ENCODE results near the gene PGLYRP2. TPM values are rescaled to one million over a fixed set of nuclear protein-coding genes. Genes with fewer than 3 reads are reported as not detected.
"Not testable (repeated sequence)": the region's sequence is repeated elsewhere in the genome, so short reads cannot be mapped to it uniquely, and the experiment has no call there.

Gene PGLYRP2
- total and polyA plus RNA-seq, 2 donors (not counting 1 experiment from before 2014, with no cell fraction given): not detected

DNA sequence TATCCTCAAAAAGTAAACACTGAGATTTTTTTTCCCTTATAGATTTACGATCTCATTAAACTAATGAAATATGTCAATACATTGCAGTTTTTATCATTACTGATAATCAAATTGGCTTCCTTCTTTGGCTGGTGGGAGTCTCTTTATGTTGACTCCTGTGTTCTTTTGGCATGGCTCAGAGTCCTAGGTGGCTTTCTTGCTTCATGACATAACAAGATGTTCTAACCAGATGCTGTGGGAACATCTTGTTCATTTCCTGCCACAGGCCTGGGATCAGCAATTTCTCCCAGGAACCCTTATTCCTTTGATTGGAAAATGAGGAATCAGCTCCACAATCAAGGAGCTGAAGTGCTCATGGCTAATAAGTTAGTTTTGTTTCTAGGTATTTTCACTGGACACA, 15.8 kb upstream of the PGLYRP2 start:
- Histone ChIP-seq H3K4me3 (replicated peaks in 1 of 4; ENCODE audit: control extremely low read depth in 1 of 4, insufficient read depth in 1 of 4, low read depth in 3 of 4, low read length in 4 of 4) (no peak overlapping the region), H3K27me3 (ENCODE audit: control insufficient read depth, insufficient read depth, low read length) (no peaks in the 10 kb centered on the region), H2AFZ (ENCODE audit: low read length) (no peak overlapping the region), H3K9me3 (ENCODE audit: control insufficient read depth, insufficient read depth, low read depth, low read length) (no peaks in the 10 kb centered on the region), H3K36me3 (ENCODE audit: control insufficient read depth, insufficient read depth, low read length) (no peaks in the 10 kb centered on the region), H3K27ac (ENCODE audit: insufficient read depth, low read length) (no peak overlapping the region), H3K79me2 (ENCODE audit: control insufficient read depth, insufficient read depth, low read length) (no peaks in the 10 kb centered on the region), H3K4me2 (ENCODE audit: extremely low read depth, insufficient read depth, low read length) (no peak overlapping the region), H4K20me1 (ENCODE audit: control insufficient read depth, extremely low read depth, insufficient read depth, low read length) (no peaks in the 10 kb centered on the region), H3K9ac (ENCODE audit: insufficient read depth, low read length) (no peak overlapping the region), H3K4me1 (ENCODE audit: control insufficient read depth, extremely low read depth, insufficient read depth, low read length) (no peaks in the 10 kb centered on the region)
- DNase-seq (ENCODE audit: low read depth in 2 of 2): no peak
- no peak for TF ChIP-seq EZH2 (IDR thresholded peaks at IDR 0.05; ENCODE audit: low read length, missing control alignments)
- TF ChIP-seq, protein P1, sequence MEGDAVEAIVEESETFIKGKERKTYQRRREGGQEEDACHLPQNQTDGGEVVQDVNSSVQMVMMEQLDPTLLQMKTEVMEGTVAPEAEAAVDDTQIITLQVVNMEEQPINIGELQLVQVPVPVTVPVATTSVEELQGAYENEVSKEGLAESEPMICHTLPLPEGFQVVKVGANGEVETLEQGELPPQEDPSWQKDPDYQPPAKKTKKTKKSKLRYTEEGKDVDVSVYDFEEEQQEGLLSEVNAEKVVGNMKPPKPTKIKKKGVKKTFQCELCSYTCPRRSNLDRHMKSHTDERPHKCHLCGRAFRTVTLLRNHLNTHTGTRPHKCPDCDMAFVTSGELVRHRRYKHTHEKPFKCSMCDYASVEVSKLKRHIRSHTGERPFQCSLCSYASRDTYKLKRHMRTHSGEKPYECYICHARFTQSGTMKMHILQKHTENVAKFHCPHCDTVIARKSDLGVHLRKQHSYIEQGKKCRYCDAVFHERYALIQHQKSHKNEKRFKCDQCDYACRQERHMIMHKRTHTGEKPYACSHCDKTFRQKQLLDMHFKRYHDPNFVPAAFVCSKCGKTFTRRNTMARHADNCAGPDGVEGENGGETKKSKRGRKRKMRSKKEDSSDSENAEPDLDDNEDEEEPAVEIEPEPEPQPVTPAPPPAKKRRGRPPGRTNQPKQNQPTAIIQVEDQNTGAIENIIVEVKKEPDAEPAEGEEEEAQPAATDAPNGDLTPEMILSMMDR (conservative IDR thresholded peaks at IDR 0.05 in 1 of 2, IDR thresholded peaks at IDR 0.05 in 1 of 2; ENCODE audit: low read depth in 1 of 2, low read length in 2 of 2): no peak

DNA sequence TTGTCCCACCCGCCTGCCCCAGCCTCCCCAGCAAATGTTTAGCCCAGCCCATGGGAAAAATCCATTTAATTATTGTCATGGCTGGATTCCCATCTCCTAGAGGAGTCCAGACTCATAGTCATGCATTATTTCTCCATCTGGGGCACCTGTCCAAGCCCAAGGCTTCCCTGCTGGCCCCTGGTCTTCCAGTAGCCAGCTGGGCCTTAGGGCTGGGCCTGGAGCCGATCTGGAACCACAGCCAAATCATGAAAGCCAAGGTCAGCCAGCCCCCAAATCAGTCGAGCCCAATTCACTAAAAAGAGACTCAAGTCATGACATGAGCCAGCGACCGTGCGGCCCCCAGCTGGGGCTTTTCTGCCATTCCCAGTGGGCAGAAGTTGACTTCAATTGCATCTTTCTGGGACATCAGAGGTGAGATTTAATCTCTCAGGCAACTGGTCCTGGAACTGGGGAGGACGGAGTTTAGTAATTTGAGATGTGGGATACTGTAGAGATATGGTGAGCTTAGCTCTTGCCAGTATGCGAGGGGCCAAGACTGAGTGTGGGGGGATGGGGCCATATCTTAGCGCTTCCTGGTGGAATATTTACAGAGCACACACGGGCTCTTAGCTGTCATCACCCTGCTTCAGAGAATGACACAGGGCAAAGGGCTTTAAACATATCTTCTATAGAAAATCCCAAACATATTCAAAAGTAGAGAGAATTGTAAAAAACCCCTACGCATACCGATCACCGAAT, 9.4 kb upstream of the PGLYRP2 start:
- Histone ChIP-seq H3K9ac (ENCODE audit: insufficient read depth, low read length) (no peak overlapping the region), H3K36me3 (ENCODE audit: control insufficient read depth, insufficient read depth, low read length) (no peaks in the 10 kb centered on the region), H3K4me1 (ENCODE audit: control insufficient read depth, extremely low read depth, insufficient read depth, low read length) (no peaks in the 10 kb centered on the region), H3K79me2 (ENCODE audit: control insufficient read depth, insufficient read depth, low read length) (no peaks in the 10 kb centered on the region), H3K4me2 (ENCODE audit: extremely low read depth, insufficient read depth, low read length) (no peak overlapping the region), H2AFZ (ENCODE audit: low read length) (no peak overlapping the region), H4K20me1 (ENCODE audit: control insufficient read depth, extremely low read depth, insufficient read depth, low read length) (no peaks in the 10 kb centered on the region), H3K27ac (ENCODE audit: insufficient read depth, low read length) (no peak overlapping the region), H3K27me3 (ENCODE audit: control insufficient read depth, insufficient read depth, low read length) (no peaks in the 10 kb centered on the region), H3K4me3 (replicated peaks in 1 of 4; ENCODE audit: control extremely low read depth in 1 of 4, insufficient read depth in 1 of 4, low read depth in 3 of 4, low read length in 4 of 4) (no peak overlapping the region), H3K9me3 (ENCODE audit: control insufficient read depth, insufficient read depth, low read depth, low read length) (no peaks in the 10 kb centered on the region)
- TF ChIP-seq EZH2 (IDR thresholded peaks at IDR 0.05; ENCODE audit: low read length, missing control alignments): no peak
- TF ChIP-seq, protein P1 (conservative IDR thresholded peaks at IDR 0.05 in 1 of 2, IDR thresholded peaks at IDR 0.05 in 1 of 2; ENCODE audit: low read depth in 1 of 2, low read length in 2 of 2): no peak
- DNase-seq (ENCODE audit: low read depth in 2 of 2): no peak

DNA sequence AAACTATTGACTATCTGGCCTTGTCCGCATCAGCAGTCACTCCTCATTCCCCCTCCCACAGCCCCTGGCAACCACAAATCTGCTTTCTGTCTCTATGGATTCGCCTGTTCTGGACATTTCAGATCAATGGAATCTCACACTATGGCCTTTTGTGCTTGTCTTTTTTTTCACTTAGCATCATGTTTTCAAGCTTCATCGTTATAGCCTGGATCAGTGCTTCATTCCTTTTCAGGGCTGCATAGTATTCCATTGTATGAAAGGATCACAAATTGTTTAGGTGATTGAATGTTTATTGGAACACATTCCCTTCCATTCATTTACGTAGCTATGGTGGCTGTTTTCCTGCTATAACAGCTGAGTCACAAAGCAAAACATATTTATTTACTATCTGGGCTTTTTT, 7.7 kb upstream of the PGLYRP2 start:
- Histone ChIP-seq H4K20me1 (ENCODE audit: control insufficient read depth, extremely low read depth, insufficient read depth, low read length) (no peaks in the 10 kb centered on the region), H3K4me2 (ENCODE audit: extremely low read depth, insufficient read depth, low read length) (no peak overlapping the region), H3K4me1 (ENCODE audit: control insufficient read depth, extremely low read depth, insufficient read depth, low read length) (no peaks in the 10 kb centered on the region), H3K27ac (ENCODE audit: insufficient read depth, low read length) (no peak overlapping the region), H3K4me3 (replicated peaks in 1 of 4; ENCODE audit: control extremely low read depth in 1 of 4, insufficient read depth in 1 of 4, low read depth in 3 of 4, low read length in 4 of 4) (no peak overlapping the region), H2AFZ (ENCODE audit: low read length) (no peak overlapping the region), H3K9me3 (ENCODE audit: control insufficient read depth, insufficient read depth, low read depth, low read length) (no peaks in the 10 kb centered on the region), H3K36me3 (ENCODE audit: control insufficient read depth, insufficient read depth, low read length) (no peaks in the 10 kb centered on the region), H3K27me3 (ENCODE audit: control insufficient read depth, insufficient read depth, low read length) (no peaks in the 10 kb centered on the region), H3K79me2 (ENCODE audit: control insufficient read depth, insufficient read depth, low read length) (no peaks in the 10 kb centered on the region), H3K9ac (ENCODE audit: insufficient read depth, low read length) (no peak overlapping the region)
- TF ChIP-seq EZH2 (IDR thresholded peaks at IDR 0.05; ENCODE audit: low read length, missing control alignments): no peak
- TF ChIP-seq, protein P1 (conservative IDR thresholded peaks at IDR 0.05 in 1 of 2, IDR thresholded peaks at IDR 0.05 in 1 of 2; ENCODE audit: low read depth in 1 of 2, low read length in 2 of 2): no peak
- no peak for DNase-seq (ENCODE audit: low read depth in 2 of 2)

DNA sequence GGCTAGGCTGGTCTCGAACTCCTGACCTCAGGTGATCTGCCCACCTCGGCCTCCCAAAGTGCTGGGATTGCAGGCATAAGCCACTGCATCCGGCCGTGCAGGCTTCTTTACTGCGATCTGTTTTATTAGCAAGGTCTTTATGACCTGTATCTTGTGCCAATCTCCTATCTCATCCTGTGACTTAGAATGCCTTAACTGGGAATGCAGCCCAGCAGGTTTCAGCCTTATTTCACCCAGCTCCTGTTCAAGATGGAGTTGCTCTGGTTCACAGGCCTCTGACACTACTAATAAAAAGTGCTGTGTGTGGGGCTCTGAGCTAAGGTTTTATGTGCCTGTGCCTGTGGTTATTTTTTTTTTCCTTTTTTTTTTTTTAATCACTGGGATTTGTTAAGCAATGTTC, 6.5 kb upstream of the PGLYRP2 start:
- H3K79me2 ChIP-seq (ENCODE audit: control insufficient read depth, insufficient read depth, low read length); H3K27me3 ChIP-seq (ENCODE audit: control insufficient read depth, insufficient read depth, low read length); DNase-seq (ENCODE audit: low read depth in 2 of 2); H4K20me1 ChIP-seq (ENCODE audit: control insufficient read depth, extremely low read depth, insufficient read depth, low read length); H3K27ac ChIP-seq (ENCODE audit: insufficient read depth, low read length); H3K9me3 ChIP-seq (ENCODE audit: control insufficient read depth, insufficient read depth, low read depth, low read length); H3K9ac ChIP-seq (ENCODE audit: insufficient read depth, low read length); H3K36me3 ChIP-seq (ENCODE audit: control insufficient read depth, insufficient read depth, low read length); H3K4me2 ChIP-seq (ENCODE audit: extremely low read depth, insufficient read depth, low read length); H3K4me1 ChIP-seq (ENCODE audit: control insufficient read depth, extremely low read depth, insufficient read depth, low read length); H2AFZ ChIP-seq (ENCODE audit: low read length); H3K4me3 ChIP-seq (replicated peaks in 1 of 4; ENCODE audit: control extremely low read depth in 1 of 4, insufficient read depth in 1 of 4, low read depth in 3 of 4, low read length in 4 of 4): not testable (repeated sequence)

DNA sequence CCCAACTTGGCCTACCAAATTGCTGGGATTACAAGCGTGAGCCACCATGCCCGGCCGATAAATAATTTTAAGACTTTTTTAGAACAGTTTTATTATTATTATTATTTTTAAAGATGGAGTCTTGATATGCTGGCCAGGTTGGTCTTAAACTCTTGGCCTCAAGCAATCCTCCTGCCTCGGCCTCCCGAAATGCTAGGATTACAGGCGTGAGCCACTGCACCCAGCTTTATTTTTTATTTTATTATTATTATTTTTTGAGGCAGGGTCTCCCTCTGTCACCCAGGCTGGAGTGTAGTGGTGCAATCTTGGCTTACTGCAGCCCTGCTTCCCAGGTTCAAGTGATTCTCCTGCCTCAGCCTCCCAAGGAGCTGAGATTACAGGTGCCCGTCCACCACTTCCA, 1.7 kb upstream of the PGLYRP2 start:
- H3K9me3 ChIP-seq (ENCODE audit: control insufficient read depth, insufficient read depth, low read depth, low read length); DNase-seq (ENCODE audit: low read depth in 2 of 2); H3K27ac ChIP-seq (ENCODE audit: insufficient read depth, low read length); H3K4me2 ChIP-seq (ENCODE audit: extremely low read depth, insufficient read depth, low read length); H3K27me3 ChIP-seq (ENCODE audit: control insufficient read depth, insufficient read depth, low read length); H3K79me2 ChIP-seq (ENCODE audit: control insufficient read depth, insufficient read depth, low read length); H2AFZ ChIP-seq (ENCODE audit: low read length); H4K20me1 ChIP-seq (ENCODE audit: control insufficient read depth, extremely low read depth, insufficient read depth, low read length); H3K4me1 ChIP-seq (ENCODE audit: control insufficient read depth, extremely low read depth, insufficient read depth, low read length); H3K9ac ChIP-seq (ENCODE audit: insufficient read depth, low read length); H3K36me3 ChIP-seq (ENCODE audit: control insufficient read depth, insufficient read depth, low read length); H3K4me3 ChIP-seq (replicated peaks in 1 of 4; ENCODE audit: control extremely low read depth in 1 of 4, insufficient read depth in 1 of 4, low read depth in 3 of 4, low read length in 4 of 4): not testable (repeated sequence)

Measured in fibroblast of lung (primary cell).